Activated CD4-positive, alpha-beta T cell treated with anti-CD3 and anti-CD28 coated beads, Interleukin-2, amount 10 ng/mL, durations not matched to agents 7 days and 5 days (primary cell): Measurements from ENCODE around the gene RAB14. TPM values are rescaled to one million over a fixed set of nuclear protein-coding genes. Genes with fewer than 3 reads are reported as not detected.

Source experiments
- CTCF ChIA-PET: fragments of 350-600 bp; sonication (Branson Sonifier 250); formaldehyde crosslinking; loops from one replicate; lab custom pipeline; 2021; ENCODE audit warnings: antibody characterized with exemption; lab: Charles Lee
- POLR2A ChIA-PET: fragments of 350-600 bp; sonication (Branson Sonifier 250); formaldehyde crosslinking; loops from one replicate; lab custom pipeline; 2021; ENCODE audit warnings: antibody characterized with exemption; lab: Charles Lee
- DNase-seq: peaks from one replicate; pipeline ENCODE4 v3.0.0-alpha.2; 2020
- H3K27ac Mint-ChIP-seq: one replicate; pipeline ENCODE4 v1.8.0; 2021; ENCODE audit warnings: mild to moderate bottlenecking, moderate library complexity, mixed read lengths
- H3K27me3 Mint-ChIP-seq: one replicate; pipeline ENCODE4 v1.8.0; 2021; ENCODE audit warnings: mixed read lengths
- H3K36me3 Mint-ChIP-seq: one replicate; pipeline ENCODE4 v1.8.0; 2021; ENCODE audit warnings: low read depth, mixed read lengths
- H3K4me1 Mint-ChIP-seq: one replicate; pipeline ENCODE4 v1.8.0; 2021; ENCODE audit warnings: mixed read lengths
- H3K4me3 Mint-ChIP-seq: one replicate; pipeline ENCODE4 v1.8.0; 2021; ENCODE audit warnings: mild to moderate bottlenecking, moderate library complexity, mixed read lengths
- H3K9me3 Mint-ChIP-seq: one replicate; pipeline ENCODE4 v1.8.0; 2021; ENCODE audit warnings: mixed read lengths
- total RNA-seq, 2 experiments: library from RNA; stranded (reverse); gene quantifications; one replicate each; pipeline ENCODE4 v1.2.3, GENCODE V29; 2021

RAB14 gene
- 10 to 100 TPM; 65.8 to 66.6 TPM for total RNA-seq

- ChIA-PET CTCF (interaction anchor here (0.6 to 3.7 kb wide), 8 partner anchors 11 to 189 kb away, joined by 3 to 16 read pairs (median 3); no protein-coding TSS in a partner anchor), POLR2A (no interaction called here)
- peak; percentile 100 for DNase-seq
- H3K27me3 Mint-ChIP-seq: no peaks in the 10 kb centered on the region
- H3K4me3 Mint-ChIP-seq: peak within 1 kb of the TSS; percentile 96
- peaks cover 57% of the 10 kb centered on the region for H3K4me1 Mint-ChIP-seq
- peaks cover 12% of the 10 kb centered on the region for H3K36me3 Mint-ChIP-seq
- H3K9me3 Mint-ChIP-seq: peaks cover 2% of the 10 kb centered on the region
- peak within 1 kb of the TSS; percentile 93 for H3K27ac Mint-ChIP-seq
Measured at GRCh38 chr9:121201738-121202533, at the start of gene RAB14. Gene RAB14 (minus strand): TSS chr9:121201869. CDS start chr9:121193412, 8,457 bp downstream.

GRCh38 chr9:121249563-121249962 is 47.9 kb upstream of the RAB14 start:
- Mint-ChIP-seq H3K27ac (no peak overlapping the region), H3K4me1 (peaks cover 4% of the 10 kb centered on the region), H3K36me3 (peaks cover 2% of the 10 kb centered on the region), H3K9me3 (peaks cover 2% of the 10 kb centered on the region), H3K4me3 (no peak overlapping the region), H3K27me3 (peaks cover 3% of the 10 kb centered on the region)
- POLR2A ChIA-PET: no interaction called here
- CTCF ChIA-PET: interaction anchor here (0.7 kb wide), 2 partner anchors 8 to 13 kb away, joined by 3 read pairs; no protein-coding TSS in a partner anchor
- DNase-seq: no peak

GRCh38 chr9:121246821-121247561 is 45.3 kb upstream of the RAB14 start:
- DNase-seq: no peak
- H3K4me3 Mint-ChIP-seq: no peak overlapping the region
- ChIA-PET POLR2A (no interaction called here), CTCF (interaction anchor here (1.3 to 1.7 kb wide), 2 partner anchors 9 to 18 kb away, joined by 3 to 6 read pairs; no protein-coding TSS in a partner anchor)
- peaks cover 5% of the 10 kb centered on the region for H3K36me3 Mint-ChIP-seq
- no peaks in the 10 kb centered on the region for H3K4me1 Mint-ChIP-seq
- no peak overlapping the region for H3K27ac Mint-ChIP-seq
- peaks cover 5% of the 10 kb centered on the region for H3K9me3 Mint-ChIP-seq
- no peaks in the 10 kb centered on the region for H3K27me3 Mint-ChIP-seq

GRCh38 chr9:121242959-121243346 is 41.3 kb upstream of the RAB14 start:
- POLR2A ChIA-PET: no interaction called here
- H3K9me3 Mint-ChIP-seq: peaks cover 5% of the 10 kb centered on the region
- H3K4me1 Mint-ChIP-seq: no peaks in the 10 kb centered on the region
- DNase-seq: no peak
- CTCF ChIA-PET: interaction anchor here (1.4 kb wide), 1 partner anchor 10 kb away, joined by 4 read pairs; no protein-coding TSS in a partner anchor
- no peaks in the 10 kb centered on the region for H3K27me3 Mint-ChIP-seq
- no peak overlapping the region for H3K4me3 Mint-ChIP-seq
- H3K27ac Mint-ChIP-seq: no peak overlapping the region
- peaks cover 3% of the 10 kb centered on the region for H3K36me3 Mint-ChIP-seq

GRCh38 chr9:121242219-121242958 is 40.7 kb upstream of the RAB14 start:
- Mint-ChIP-seq H3K36me3 (peaks cover 3% of the 10 kb centered on the region), H3K4me1 (no peaks in the 10 kb centered on the region), H3K4me3 (no peak overlapping the region), H3K27me3 (no peaks in the 10 kb centered on the region), H3K9me3 (peaks cover 5% of the 10 kb centered on the region), H3K27ac (no peak overlapping the region)
- ChIA-PET POLR2A (no interaction called here), CTCF (interaction anchor here (0.5 to 1.4 kb wide), 2 partner anchors 11 to 162 kb away, joined by 3 to 4 read pairs; no protein-coding TSS in a partner anchor)
- DNase-seq: no peak

GRCh38 chr9:121240472-121241135 is 38.9 kb upstream of the RAB14 start:
- DNase-seq: no peak
- POLR2A ChIA-PET: no interaction called here
- Mint-ChIP-seq H3K4me1 (no peaks in the 10 kb centered on the region), H3K4me3 (no peak overlapping the region), H3K36me3 (peaks cover 3% of the 10 kb centered on the region), H3K9me3 (peaks cover 5% of the 10 kb centered on the region), H3K27ac (no peak overlapping the region), H3K27me3 (no peaks in the 10 kb centered on the region)
- CTCF ChIA-PET: interaction anchor here (1.7 kb wide), 1 partner anchor 10 kb away, joined by 4 read pairs; no protein-coding TSS in a partner anchor

- CTCF ChIA-PET: interaction anchor here (1.7 kb wide), 1 partner anchor 10 kb away, joined by 4 read pairs; no protein-coding TSS in a partner anchor
- Mint-ChIP-seq H3K4me3 (no peak overlapping the region), H3K27ac (no peak overlapping the region), H3K36me3 (peaks cover 3% of the 10 kb centered on the region), H3K9me3 (peaks cover 5% of the 10 kb centered on the region), H3K27me3 (no peaks in the 10 kb centered on the region), H3K4me1 (no peaks in the 10 kb centered on the region)
- POLR2A ChIA-PET: no interaction called here
- no peak for DNase-seq
Measured at GRCh38 chr9:121239851-121240250, 38.2 kb upstream of the RAB14 start.

GRCh38 chr9:121239071-121239470 is 37.4 kb upstream of the RAB14 start:
- no peak overlapping the region for H3K4me3 Mint-ChIP-seq
- CTCF ChIA-PET: interaction anchor here (0.6 to 1.2 kb wide), 2 partner anchors 24 to 284 kb away, joined by 3 read pairs; no protein-coding TSS in a partner anchor
- no peak overlapping the region for H3K27ac Mint-ChIP-seq
- H3K36me3 Mint-ChIP-seq: peaks cover 3% of the 10 kb centered on the region
- POLR2A ChIA-PET: no interaction called here
- H3K27me3 Mint-ChIP-seq: no peaks in the 10 kb centered on the region
- no peak for DNase-seq
- no peaks in the 10 kb centered on the region for H3K4me1 Mint-ChIP-seq
- peaks cover 4% of the 10 kb centered on the region for H3K9me3 Mint-ChIP-seq

- POLR2A ChIA-PET: interaction anchor here (0.6 kb wide), 1 partner anchor 16 kb away, joined by 4 read pairs; no protein-coding TSS in a partner anchor
Measured at GRCh38 chr9:121237916-121238315, 36.2 kb upstream of the RAB14 start.

GRCh38 chr9:121235512-121235911 is 33.8 kb upstream of the RAB14 start:
- no peaks in the 10 kb centered on the region for H3K9me3 Mint-ChIP-seq
- POLR2A ChIA-PET: no interaction called here
- peaks cover 3% of the 10 kb centered on the region for H3K36me3 Mint-ChIP-seq
- CTCF ChIA-PET: interaction anchor here (0.6 to 3.5 kb wide), 5 partner anchors 9 to 84 kb away, joined by 3 to 11 read pairs (median 4); no protein-coding TSS in a partner anchor
- no peaks in the 10 kb centered on the region for H3K27me3 Mint-ChIP-seq
- H3K27ac Mint-ChIP-seq: no peak overlapping the region
- H3K4me1 Mint-ChIP-seq: no peaks in the 10 kb centered on the region
- DNase-seq: no peak
- no peak overlapping the region for H3K4me3 Mint-ChIP-seq

More at GRCh38 chr9:121237916-121238315, 36.2 kb upstream of the RAB14 start:
- DNase-seq: no peak
- H3K4me3 Mint-ChIP-seq: no peak overlapping the region
- no peak overlapping the region for H3K27ac Mint-ChIP-seq
- no peaks in the 10 kb centered on the region for H3K4me1 Mint-ChIP-seq
- CTCF ChIA-PET: interaction anchor here (1.2 to 3.5 kb wide), 2 partner anchors 11 to 22 kb away, joined by 3 to 11 read pairs; no protein-coding TSS in a partner anchor
- H3K36me3 Mint-ChIP-seq: no peaks in the 10 kb centered on the region
- no peaks in the 10 kb centered on the region for H3K27me3 Mint-ChIP-seq
- H3K9me3 Mint-ChIP-seq: no peaks in the 10 kb centered on the region

- POLR2A ChIA-PET: no interaction called here
- CTCF ChIA-PET: interaction anchor here (1.0 to 3.5 kb wide), 5 partner anchors 8 to 85 kb away, joined by 3 to 11 read pairs (median 4); no protein-coding TSS in a partner anchor
- no peak for DNase-seq
- no peaks in the 10 kb centered on the region for H3K9me3 Mint-ChIP-seq
- no peaks in the 10 kb centered on the region for H3K27me3 Mint-ChIP-seq
- H3K4me1 Mint-ChIP-seq: no peaks in the 10 kb centered on the region
- no peak overlapping the region for H3K27ac Mint-ChIP-seq
- peaks cover 3% of the 10 kb centered on the region for H3K36me3 Mint-ChIP-seq
- no peak overlapping the region for H3K4me3 Mint-ChIP-seq
Measured at GRCh38 chr9:121234832-121235161, 33.1 kb upstream of the RAB14 start.
